GM04504 (cell line): ENCODE data around the gene SPATA24.
"Not testable (repeated sequence)": the region's sequence is repeated elsewhere in the genome, so short reads cannot be mapped to it uniquely, and the experiment has no call there.

ENCODE experiments used
- DNase-seq: peaks from one replicate; pipeline ENCODE4 v3.0.0-alpha.2; 2012; ENCODE audit warnings: low read depth

SPATA24 gene

GRCh38 chr5:139416651-139417050 is 12.8 kb upstream of the SPATA24 start:
- DNase-seq = no peak

GRCh38 chr5:139415869-139416268 is 12.0 kb upstream of the SPATA24 start:
- DNase-seq = no peak

GRCh38 chr5:139415221-139415861 is 11.5 kb upstream of the SPATA24 start:
- DNase-seq = no peak

GRCh38 chr5:139414581-139415130 is 10.8 kb upstream of the SPATA24 start:
- no peak for DNase-seq

- DNase-seq = no peak
Observed at GRCh38 chr5:139413963-139414362, 10.1 kb upstream of the SPATA24 start.

GRCh38 chr5:139413153-139413552 is 9.3 kb upstream of the SPATA24 start:
- DNase-seq = no peak

- peak; percentile 40 for DNase-seq
Observed at GRCh38 chr5:139410993-139411828, 7.3 kb upstream of the SPATA24 start.

GRCh38 chr5:139410121-139410992 is 6.5 kb upstream of the SPATA24 start:
- no peak for DNase-seq

GRCh38 chr5:139409116-139409515 is 5.2 kb upstream of the SPATA24 start:
- DNase-seq = not testable (repeated sequence)

GRCh38 chr5:139408191-139408590 is 4.3 kb upstream of the SPATA24 start:
- no peak for DNase-seq

GRCh38 chr5:139407517-139407916 is 3.6 kb upstream of the SPATA24 start:
- DNase-seq = no peak

- no peak for DNase-seq
Observed at GRCh38 chr5:139406963-139407362, 3.1 kb upstream of the SPATA24 start.

- DNase-seq = no peak
Observed at GRCh38 chr5:139404484-139404840, 573 bp upstream of the SPATA24 start.

- no peak for DNase-seq
Observed at GRCh38 chr5:139403418-139403786, 487 bp downstream of the SPATA24 start.

GRCh38 chr5:139402561-139403158 is 1.2 kb downstream of the SPATA24 start:
- DNase-seq = no peak

GRCh38 chr5:139401546-139401945 is 2.3 kb downstream of the SPATA24 start:
- no peak for DNase-seq

- DNase-seq = no peak
Observed at GRCh38 chr5:139399501-139400121, 4.3 kb downstream of the SPATA24 start.

GRCh38 chr5:139397921-139398320 is 6.0 kb downstream of the SPATA24 start:
- DNase-seq = no peak

- DNase-seq = no peak
Observed at GRCh38 chr5:139396691-139397090, 7.2 kb downstream of the SPATA24 start.

GRCh38 chr5:139395844-139396640 is 7.8 kb downstream of the SPATA24 start:
- no peak for DNase-seq
